CD4-positive, alpha-beta T cell treated with Interleukin-4 for 4 hours (primary cell): ENCODE measurements around the gene C7orf25.
"Not testable (repeated sequence)": the region's sequence is repeated elsewhere in the genome, so short reads cannot be mapped to it uniquely, and the experiment has no call there.

Experiments used
- DNase-seq: peaks from one replicate; pipeline ENCODE4 v3.0.0-alpha.2; 2020

C7orf25 gene

DNA sequence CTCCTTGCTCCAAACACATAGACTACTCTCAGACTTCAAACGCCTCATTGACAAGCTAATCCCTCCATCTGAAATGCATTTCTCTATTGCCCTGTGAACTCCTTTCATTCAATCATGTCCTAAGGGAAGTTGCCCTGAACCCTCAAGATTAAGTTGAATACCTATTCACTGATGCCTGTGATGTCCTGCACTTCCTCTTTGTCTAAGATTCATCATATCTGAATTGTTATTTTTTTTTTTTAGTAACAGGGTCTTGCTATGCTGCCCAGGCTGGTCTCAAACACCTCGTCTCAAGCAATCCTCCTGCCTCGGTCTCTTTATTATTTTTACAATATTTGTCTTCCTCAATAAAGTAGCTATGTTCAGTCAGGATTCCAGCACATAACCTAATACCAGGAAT, 16.9 kb upstream of the C7orf25 start:
- DNase-seq = no peak

DNA sequence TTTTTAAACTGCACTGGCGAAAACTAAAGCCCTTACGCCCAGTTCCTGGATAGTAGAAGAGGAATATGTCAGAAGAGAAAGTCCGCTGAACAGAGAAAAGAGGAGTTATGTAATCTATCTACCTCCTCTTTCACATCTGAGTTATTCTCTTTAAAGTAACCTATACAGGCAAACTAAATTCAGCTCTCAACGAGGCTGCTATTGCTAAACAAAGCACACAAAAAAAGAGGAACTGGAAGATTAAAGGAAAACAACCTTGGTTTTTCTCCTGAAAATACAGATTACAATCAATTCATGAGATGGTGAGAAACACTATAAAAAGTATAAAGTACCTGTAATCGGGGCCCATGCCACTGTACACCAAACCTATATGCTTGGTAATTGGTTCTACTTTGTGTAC, 14.3 kb upstream of the C7orf25 start:
- DNase-seq = no peak

DNA sequence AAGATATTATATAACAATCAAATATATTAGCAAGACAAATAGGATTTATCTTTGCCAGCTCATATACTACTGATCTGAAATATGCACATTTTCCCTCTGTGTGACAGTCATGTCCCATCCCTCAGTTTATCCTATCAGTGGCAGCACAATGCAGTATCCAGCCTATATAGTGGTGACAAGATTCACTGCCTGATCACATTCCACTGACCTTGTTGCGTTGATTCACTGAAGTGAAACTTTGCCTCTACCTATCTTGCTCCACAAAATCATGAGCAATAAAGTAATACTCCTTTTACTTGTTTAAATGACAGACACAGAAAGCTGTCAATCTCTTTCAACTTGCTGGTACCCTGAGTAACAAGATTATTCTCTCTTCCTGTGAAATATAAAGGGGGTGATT, 13.8 kb upstream of the C7orf25 start:
- no peak for DNase-seq

DNA sequence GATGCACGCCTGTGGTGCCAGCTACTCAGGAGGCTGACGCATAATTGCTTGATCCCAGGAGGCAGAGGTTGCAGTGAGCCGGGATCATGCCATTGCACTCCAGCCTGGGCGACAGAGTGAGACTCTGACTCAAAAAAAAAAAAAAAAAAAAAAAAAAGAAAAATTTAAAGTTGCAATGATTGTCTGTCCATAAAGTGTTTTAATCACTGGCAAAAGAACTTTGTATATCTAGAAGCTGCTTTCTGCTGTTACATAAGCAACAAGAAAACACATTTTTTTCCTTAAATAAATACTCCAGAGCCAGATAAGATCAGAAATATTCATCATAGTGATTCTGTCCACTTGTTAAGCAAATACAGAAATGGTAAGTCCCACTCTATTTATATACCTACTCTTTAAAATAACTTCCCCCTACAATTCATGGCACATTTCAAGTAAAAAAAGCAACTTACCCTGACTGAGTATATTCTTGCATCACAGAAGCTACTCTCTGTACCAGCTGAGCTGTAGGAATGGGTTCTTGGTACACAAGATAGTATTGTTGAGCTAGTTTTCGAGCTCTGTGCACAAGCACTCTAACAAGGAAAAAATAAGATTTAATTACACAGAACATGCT, 12.5 kb upstream of the C7orf25 start:
- DNase-seq = no peak

DNA sequence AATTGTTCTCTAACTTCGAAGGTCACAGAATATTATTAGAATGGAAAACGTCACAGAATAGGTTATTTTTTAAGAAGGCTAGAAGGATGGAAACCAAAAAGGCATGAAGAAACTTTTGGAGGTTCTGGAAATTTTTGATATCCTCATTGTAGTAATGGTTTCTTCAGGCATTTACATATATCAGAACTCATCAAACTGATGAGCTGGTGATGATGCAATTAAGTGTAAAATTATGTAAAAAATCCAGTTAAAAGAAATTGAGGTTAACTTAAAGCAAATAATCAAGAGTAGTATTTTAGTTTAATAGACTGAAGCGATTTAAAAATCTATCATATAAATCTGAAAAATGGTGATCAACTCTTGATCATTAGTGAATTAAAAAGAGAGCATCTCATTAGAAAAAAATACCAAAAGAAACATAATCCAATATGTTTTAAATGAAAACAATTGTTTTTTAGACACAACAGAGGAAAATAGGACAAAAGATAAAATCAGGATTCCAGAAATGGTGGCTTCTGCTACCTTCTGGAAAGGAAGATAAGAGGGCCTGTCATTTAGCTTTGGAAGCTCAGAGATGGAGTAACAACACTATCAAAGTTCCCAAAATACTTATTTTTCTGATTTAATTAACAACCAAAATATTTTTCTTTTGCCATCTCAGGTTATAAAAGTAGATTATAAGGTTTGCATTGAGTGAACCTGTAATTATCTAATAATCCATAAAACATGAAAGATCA, 10.3 kb upstream of the C7orf25 start:
- no peak for DNase-seq

DNA sequence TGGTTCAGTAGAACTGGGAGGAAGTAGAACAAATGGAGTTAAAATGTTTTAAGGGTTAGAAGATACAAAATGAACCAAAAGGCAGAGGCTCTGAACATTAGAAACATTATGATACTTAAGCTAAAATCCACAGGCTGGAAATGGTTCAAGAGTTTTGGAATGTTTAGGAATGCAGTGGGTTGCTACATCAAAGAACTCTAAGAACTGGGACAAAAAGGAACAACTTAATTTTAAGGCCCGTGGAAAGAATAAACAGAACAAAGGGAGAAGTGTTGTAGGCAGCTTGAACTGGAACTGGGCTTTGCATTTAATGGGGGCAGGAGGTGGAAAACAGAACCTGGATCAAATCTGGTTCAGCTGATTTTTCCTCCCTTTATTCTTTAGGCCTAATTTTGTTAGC, 3.5 kb upstream of the C7orf25 start:
- no peak for DNase-seq

DNA sequence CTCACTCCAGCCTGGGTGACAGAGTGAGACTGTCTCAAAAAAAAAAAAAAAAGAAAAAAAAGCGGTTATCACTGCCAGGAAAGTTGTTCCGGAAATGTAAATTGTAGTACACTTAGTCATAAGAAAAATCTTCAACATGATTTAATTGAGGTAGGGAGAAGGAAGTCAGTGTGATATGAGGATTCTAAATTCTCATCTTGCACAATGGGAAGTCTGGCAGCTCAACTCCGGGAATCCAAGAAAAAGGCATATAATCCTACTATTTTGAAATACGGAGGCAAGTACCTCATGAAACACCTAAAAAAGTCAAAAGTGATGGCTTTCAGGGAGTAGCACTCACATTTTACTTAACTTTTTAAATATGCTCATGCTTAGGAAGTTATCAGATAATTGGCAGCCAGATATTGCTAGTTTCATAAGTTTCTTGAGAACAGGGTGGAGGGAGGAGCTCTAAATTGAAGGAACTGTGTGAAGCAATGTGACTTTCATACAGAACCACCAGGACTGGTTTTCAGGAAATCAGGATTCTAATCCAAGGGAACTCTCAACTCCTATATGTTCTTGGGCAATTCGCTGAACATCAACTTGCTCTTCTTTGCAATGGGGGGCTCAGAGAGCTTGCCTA, 2.7 kb upstream of the C7orf25 start:
- no peak for DNase-seq

DNA sequence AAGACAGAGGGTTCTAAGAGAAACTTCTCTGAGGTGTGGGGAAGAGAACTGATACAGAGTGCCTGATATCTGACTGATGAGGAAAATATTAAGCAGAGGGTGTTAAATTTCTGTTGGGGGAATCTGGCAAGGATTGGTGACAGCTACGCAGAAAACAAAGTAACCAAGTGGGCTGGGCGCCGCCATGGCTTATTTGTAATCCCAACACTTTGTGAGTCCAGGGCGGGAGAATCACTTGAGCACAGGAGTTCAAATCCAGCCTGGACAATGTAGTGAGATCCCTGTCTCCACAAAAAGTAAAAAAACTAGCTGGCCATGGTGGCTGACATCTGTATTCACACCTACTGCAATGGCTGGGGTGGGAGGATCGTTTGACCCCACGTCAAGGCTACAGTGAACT, 2.1 kb upstream of the C7orf25 start:
- DNase-seq = no peak

DNA sequence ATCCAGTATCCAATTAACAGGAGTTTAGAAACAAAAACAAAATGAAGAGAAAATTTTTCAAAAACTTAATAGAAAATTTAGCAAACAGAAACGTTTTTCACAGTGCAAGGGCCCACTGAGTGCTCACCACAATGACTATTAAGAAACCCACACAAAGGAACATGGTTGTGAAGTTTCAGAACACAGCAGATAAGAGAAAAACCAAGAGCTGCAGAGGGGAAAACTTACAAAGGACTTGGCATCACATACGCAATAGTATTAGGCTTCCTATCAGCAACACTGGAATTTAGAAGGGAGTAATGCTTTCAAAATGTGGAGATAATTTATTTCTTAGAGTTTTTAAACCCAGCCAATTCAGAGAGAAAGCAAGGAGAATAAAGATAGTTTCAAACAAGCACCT, 1.7 kb upstream of the C7orf25 start:
- no peak for DNase-seq

DNA sequence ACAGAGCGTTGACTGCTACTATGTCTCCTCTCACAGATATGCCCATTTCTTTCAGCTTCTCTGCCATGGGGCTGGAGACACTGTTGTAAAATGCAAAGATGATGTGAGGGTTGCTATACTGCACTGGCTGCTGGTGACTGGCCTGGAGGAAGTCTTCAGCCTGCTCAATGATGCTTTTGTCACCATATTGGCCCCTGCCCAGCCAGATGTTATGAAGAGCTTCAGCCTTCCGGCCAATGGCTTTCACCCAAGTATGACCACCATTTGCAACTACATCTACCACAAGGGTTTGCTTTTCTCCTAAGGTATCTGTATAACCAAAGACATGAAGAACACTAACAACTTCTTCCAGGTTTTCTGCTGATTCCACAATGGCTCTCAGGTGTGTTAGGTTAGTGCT, 1.6 kb downstream of the C7orf25 start:
- no peak for DNase-seq

DNA sequence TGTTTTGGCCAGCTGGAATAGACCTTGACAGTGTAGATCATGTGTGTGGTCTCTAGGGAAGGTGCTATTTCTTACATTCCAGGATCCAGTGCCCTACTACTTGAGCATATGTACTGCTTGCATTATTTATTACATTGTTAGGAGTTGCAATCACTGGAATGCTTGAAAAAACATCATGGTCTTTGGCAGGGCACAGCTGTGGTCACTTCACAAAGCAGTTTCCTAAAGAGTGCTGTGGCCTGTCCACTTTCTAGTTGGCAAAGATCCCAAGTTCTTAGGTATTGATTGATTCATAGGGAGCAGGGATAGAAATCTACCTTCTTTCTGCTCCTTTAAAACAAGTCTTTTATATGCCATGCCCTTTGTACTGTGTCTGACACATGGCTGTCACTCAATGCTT, 4.6 kb downstream of the C7orf25 start:
- DNase-seq = no peak

DNA sequence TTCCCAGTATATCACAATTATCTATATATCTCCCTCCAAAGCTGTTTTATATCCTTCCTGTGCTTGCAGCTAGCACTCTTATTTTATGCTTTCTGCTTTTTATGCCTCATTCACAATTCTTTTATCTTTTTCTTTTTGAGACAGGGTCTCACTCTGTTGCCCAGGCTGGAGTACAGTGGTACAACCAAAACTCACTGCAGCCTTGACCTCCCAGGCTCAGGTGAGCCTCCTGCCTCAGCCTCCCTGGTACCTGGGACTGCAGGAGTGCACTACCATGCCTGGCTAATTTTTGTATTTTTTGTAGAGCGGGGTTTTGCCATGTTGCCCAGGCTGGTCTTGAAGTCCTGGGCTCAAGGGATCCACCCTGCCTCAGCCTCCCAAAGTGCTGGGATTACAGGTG, 5.7 kb downstream of the C7orf25 start:
- no peak for DNase-seq

DNA sequence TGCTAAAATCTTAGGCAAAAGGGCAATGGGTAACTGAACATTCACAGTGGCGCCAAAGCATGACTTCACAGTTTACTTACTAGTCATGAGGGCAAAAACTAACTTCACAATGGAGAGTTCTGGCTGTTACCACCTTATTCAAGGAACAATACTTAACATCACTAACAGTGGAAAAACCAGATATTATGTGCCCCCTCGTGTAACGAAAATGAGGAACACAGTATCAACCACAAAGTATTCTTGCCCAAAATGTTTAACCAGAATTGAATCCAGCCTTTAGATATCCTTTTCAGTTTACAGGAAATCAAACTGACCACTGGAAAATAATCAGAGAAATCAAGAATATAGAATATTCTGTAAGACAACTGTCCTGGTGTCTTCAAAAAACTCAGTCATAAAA, 9.5 kb downstream of the C7orf25 start:
- DNase-seq = no peak

DNA sequence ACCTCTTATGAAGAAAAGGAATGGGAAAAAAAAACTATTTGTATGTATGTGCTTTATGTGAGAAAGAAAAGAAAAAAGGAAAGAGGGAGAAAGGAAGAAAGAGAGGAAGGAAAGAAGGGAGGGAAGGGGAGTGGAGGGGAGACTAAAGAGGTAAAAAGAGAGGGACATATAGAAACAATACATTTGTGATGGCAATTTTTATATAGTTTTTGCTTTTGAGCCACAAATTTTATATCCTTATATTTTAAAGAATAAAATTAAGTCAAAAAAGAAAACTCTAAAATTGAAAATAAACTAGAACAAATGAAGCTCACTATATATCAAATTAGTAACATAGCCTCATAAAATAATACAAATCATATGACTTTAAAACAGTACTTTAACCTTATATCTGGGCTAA, 11.0 kb downstream of the C7orf25 start:
- no peak for DNase-seq

DNA sequence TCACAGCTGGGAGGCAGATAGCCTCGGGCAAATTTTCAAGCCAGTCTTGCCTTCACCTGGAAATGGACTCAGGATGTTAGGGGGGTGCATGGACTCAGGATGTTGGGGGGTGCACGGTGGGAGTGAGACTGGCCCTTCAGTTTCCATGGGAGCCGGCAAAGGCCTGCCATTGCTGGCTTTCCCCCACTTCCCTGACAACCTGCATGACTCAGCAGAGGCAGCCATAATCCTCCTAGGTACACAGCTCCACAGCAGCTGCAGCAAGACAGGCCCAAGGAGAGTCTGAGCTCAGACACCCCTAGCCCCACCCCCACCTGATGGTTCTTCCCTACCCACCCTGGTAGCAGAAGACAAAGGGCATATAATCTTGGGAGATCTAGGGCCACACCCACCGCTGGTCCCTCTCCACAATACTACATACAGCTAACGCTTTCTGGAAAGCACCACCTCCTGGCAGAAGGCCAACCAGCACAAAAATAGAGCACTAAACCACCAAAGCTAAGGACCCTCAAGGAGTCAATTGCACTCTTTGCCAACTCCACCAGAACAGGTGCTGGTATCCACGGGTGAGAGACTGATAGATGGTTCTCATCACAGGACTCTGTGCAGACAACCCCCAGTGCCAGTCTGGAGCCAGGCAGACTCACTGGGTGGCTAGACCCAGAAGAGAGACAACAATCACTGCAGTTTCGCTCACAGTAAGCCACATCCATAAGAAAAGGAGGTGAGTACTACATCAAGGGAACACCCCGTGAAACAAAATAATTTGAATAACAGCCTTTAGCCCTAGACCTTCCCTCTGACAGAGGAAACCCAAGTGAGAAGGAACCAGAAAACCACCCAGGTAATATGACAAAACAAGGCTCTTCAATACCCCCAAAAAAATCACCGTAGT, 18.3 kb downstream of the C7orf25 start:
- DNase-seq = no peak

DNA sequence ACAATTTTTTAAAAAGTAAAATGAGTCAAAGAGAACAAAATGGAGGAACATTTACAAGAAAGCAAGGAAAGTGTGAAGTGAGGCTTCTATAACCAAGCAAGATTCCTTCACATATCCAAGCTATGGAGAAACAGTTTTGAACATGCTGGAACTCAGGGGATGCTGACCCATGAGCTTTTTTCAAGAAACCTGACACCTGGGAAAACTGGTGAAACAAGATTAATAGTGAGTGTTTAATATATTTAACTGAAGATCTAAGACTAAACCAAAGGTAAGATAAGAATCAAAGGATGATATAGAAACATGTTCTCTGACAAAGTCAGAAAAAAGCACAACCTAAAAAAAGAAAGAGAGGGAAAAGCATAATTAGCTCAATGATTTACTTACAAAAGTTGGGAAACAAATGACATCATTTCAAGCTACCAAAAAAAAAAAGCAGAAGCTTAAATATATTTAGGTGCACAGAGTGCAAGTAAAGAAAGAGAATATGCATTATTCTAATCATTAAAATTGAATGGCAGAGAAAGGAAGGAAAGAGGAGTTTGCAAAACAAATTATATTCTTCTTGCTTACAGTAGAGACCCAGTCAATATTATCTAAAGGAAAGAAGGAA, 24.9 kb downstream of the C7orf25 start:
- no peak for DNase-seq

DNA sequence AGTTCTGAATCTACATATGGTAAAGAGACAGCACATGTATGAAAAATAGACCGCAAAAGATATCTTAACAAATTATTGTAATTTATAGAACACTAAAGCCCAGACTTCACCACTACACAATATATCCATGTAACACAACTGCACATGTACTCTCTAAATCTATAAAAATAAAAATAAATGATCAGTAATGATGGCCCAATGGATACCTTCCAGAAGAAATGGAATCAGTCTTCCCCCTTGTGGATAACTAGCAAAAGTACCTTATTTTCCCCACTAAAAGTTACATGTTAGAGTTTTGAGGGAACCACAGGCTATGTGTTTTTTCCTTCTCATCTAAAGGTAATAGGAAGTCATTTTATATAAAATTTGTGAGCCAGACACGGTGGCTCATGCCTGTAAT, 25.7 kb downstream of the C7orf25 start:
- DNase-seq = no peak

DNA sequence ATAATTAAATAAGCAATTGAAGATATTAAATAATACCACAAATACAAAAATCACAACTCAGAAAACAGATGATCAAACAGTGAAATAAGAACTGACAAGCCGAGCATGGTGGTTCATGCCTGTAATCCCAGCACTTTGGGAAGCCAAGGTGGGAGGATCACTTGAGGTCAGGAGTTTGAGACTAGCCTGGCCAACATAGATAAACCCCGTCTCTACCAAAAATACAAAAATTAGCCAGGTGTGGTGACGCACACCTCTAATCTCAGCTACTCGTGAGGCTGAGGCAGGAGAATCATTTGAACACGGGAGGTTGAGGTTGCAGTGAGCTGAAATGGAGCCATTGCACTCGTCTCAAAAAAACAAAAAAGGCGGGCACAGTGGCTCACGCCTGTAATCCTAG, 26.7 kb downstream of the C7orf25 start:
- not testable (repeated sequence) for DNase-seq

DNA sequence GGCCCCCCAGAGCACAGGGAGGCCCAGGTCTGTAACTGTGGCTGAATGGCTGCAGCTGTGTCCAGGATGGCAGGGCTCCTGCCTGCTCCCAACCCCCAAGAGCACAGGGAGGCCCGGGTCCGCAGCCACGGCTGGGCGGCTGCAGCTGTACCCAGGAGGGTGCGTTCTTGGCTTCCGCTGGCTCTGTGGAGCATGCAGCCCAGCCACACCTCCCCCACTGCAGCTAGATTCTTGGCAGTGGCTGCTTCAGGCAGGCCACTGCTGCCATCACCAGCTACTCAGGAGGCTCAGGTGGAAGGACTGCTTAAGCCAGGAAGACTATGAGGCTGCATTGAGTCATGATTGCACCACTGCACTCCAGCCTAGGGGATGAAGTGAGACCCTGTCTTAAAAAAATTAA, 27.9 kb downstream of the C7orf25 start:
- no peak for DNase-seq

DNA sequence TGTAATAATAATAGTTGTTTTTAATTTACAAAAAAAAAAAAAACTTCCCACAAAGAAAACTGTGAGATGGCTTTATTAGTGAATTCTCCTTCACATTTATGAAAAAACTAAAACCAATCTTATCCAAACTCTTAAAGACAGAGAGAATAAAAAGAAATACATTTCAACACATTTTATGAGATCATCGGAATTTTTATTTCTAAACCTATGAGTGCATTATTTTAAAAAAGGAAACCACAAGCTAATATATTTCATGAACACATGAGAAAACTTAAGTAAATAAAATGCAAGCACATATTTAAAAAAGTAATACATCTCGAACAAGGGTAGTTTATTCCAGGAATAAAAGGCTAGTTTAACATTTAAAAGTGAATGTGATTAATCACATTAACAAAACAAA, 31.5 kb downstream of the C7orf25 start:
- DNase-seq = no peak

DNA sequence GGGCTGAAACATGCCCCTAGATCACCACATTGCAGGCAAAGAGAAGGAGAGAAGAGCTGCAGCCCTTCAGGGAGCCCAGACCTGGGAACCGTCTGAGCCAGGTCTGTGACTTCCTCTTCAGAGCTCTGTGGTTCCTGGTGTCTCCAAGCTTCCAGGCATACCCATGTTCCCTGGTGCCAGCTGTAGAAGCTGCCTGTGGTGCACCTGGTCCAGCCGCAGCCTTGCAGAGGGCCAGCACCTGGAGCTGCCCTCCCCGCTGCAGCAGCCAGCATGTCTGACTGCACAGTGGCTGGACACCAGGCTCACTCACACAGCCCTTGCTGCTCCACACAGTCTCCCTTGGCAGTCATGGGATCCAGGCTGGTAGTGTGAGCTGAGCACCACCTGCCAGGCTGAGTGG, 33.6 kb downstream of the C7orf25 start:
- no peak for DNase-seq

DNA sequence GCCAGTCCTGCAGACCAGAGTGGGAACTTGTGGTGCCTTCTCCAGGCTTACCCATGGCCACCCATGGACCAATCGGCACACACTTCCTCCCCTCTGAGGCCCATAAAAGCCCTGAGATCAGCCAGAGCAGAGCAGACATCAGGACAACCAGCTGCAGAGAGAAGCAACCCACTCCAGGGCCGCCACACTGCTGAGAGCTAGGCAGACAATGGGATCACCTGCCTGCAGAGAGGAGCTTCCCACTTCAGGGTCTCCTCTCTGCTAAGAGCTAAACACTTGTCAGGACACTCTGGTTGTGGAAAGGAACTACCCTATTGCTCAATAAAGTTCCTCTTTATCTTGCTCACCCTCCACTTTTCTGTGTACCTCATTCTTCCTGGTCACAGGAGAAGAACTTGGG, 34.0 kb downstream of the C7orf25 start:
- DNase-seq = no peak
